K562 (cell line): ENCODE measurements around the gene CHST13. TPM values are rescaled to one million over a fixed set of nuclear protein-coding genes. Genes with fewer than 3 reads are reported as not detected.

ENCODE experiments used
- ATAC-seq: fragments of 200-7000 bp; cut with Tn5 transposase; 3 replicates; pipeline ENCODE4 v1.9.1; 2020; ENCODE audit warnings: moderate library complexity
- BruUV-seq: library from RNA; stranded (reverse); fragments of 400-500 nt; replicated peaks from 2 replicates; lab custom pipeline; 2021; lab: Mats Ljungman, UMichigan
- CTCF ChIA-PET: fragments of 300-600 bp; formaldehyde crosslinking; extraction: SDS; loops from one replicate; lab custom pipeline; 2021; ENCODE audit warnings: low intra/inter-chr PET ratio; lab: Yijun Ruan, JAX
- POLR2A ChIA-PET: fragments of 300-600, 350-650 bp; sonication (Branson Sonifier 250); formaldehyde crosslinking; extraction: SDS; loops from one replicate; lab custom pipeline; 2021; ENCODE audit warnings: antibody characterized with exemption, inconsistent platforms; lab: Yijun Ruan, JAX
- DNase-seq, 4 experiments: peaks; one replicate each; pipeline versions ENCODE4 v3.0.0 to v3.0.0-alpha.2; 2011 to 2018; ENCODE audit warnings: low spot score in 3 of 4, mixed read lengths in 3 of 4; ENCODE audit errors: extremely low read depth in 1 of 4
- FAIRE-seq: peaks from 2 replicates; lab custom pipeline; 2011; peaks lifted over from hg19 to GRCh38; lab: Jason Lieb, UNC
- H2AFZ ChIP-seq: 2 replicates; pipeline ENCODE4 v1.6.0; 2011; ENCODE audit warnings: low read depth, low read length, control low read depth, inconsistent platforms
- H3K27ac ChIP-seq: fragments of 200-600 bp; 3 replicates; pipeline ENCODE4 v1.8.0; 2011; ENCODE audit warnings: low read depth, mild to moderate bottlenecking, control low read depth, inconsistent platforms, low read length, moderate library complexity, mixed read lengths; ENCODE audit errors: extremely low read depth
- H3K27me3 ChIP-seq, 2 experiments: fragments of 300-600 bp in 1 of 2; 2 replicates in 1 of 2; 3 replicates in 1 of 2; pipeline versions ENCODE4 v1.6.0 to v1.8.0; 2011; ENCODE audit warnings: inconsistent platforms in 2 of 2, low read length in 2 of 2, mild to moderate bottlenecking in 1 of 2, mixed read lengths in 1 of 2, moderate library complexity in 1 of 2; ENCODE audit not compliant: control insufficient read depth in 2 of 2, insufficient read depth in 2 of 2
- H3K36me3 ChIP-seq: fragments of 300-600 bp; 3 replicates; pipeline ENCODE4 v1.8.0; 2011; ENCODE audit warnings: mild to moderate bottlenecking, low read length, inconsistent platforms; ENCODE audit not compliant: control insufficient read depth, insufficient read depth
- H3K4me1 ChIP-seq, 2 experiments: fragments of 200-600 bp in 1 of 2; replicated peaks in 1 of 2; 2 replicates in 1 of 2; 3 replicates in 1 of 2; pipeline versions ENCODE4 v1.5.1 to v1.8.0; 2011; ENCODE audit warnings: inconsistent platforms in 2 of 2, low read length in 2 of 2, mild to moderate bottlenecking in 1 of 2, mixed read lengths in 1 of 2, moderate library complexity in 1 of 2; ENCODE audit not compliant: control insufficient read depth in 2 of 2, insufficient read depth in 2 of 2
- H3K4me2 ChIP-seq: 2 replicates; pipeline ENCODE4 v1.6.1; 2011; ENCODE audit warnings: low read length, control low read depth, inconsistent platforms, mixed read lengths; ENCODE audit not compliant: insufficient read depth
- H3K4me3 ChIP-seq: fragments of 200-600 bp; sonication (generic), shearing (Covaris generic); 2 replicates; pipeline ENCODE4 v1.5.1; 2016; ENCODE audit warnings: control low read depth, inconsistent platforms
- H3K79me2 ChIP-seq: fragments of 200-600 bp; 3 replicates; pipeline ENCODE4 v1.8.0; 2011; ENCODE audit warnings: low read length, inconsistent platforms; ENCODE audit not compliant: control insufficient read depth, insufficient read depth
- H3K9ac ChIP-seq, 2 experiments: 2 replicates each; pipeline versions ENCODE4 v1.6.0 to v1.6.1; 2011; ENCODE audit warnings: low read depth in 2 of 2, low read length in 2 of 2, control low read depth in 1 of 2, inconsistent platforms in 1 of 2, mild to moderate bottlenecking in 1 of 2, mixed read lengths in 1 of 2; ENCODE audit not compliant: insufficient read depth in 1 of 2
- H3K9me1 ChIP-seq: one replicate; pipeline ENCODE4 v1.6.0; 2011; ENCODE audit warnings: inconsistent platforms, mild to moderate bottlenecking, low read length, moderate library complexity; ENCODE audit not compliant: control insufficient read depth, insufficient read depth
- H3K9me3 ChIP-seq: replicated peaks from 2 replicates; pipeline ENCODE4 v1.5.1; 2011; ENCODE audit warnings: low read depth, low read length, inconsistent platforms; ENCODE audit not compliant: control insufficient read depth, insufficient read depth
- H4K20me1 ChIP-seq: replicated peaks from 2 replicates; pipeline ENCODE4 v1.6.1; 2011; ENCODE audit warnings: low read length, inconsistent platforms, mixed read lengths; ENCODE audit not compliant: control insufficient read depth, insufficient read depth
- CBX5 ChIP-seq: IDR thresholded peaks from 2 replicates; pipeline ENCODE4 v1.6.1; 2014; ENCODE audit warnings: low read depth, borderline replicate concordance
- GTF2B ChIP-seq: IDR thresholded peaks from 2 replicates; pipeline ENCODE4 v1.6.1; 2011; ENCODE audit not compliant: insufficient read length; ENCODE audit errors: extremely low read depth
- KLF10 ChIP-seq: fragments of 250-450 bp; sonication (Bioruptor Pico); IDR thresholded peaks from 2 replicates; pipeline ENCODE4 v1.6.1; 2021; ENCODE audit warnings: matching md5 sums
- PHF21A ChIP-seq: fragments of 450-650 bp; IDR thresholded peaks from 2 replicates; pipeline ENCODE4 v1.6.1; 2017; ENCODE audit warnings: low read depth, borderline replicate concordance
- RUNX1 ChIP-seq: sonication (generic); IDR thresholded peaks from 2 replicates; pipeline ENCODE4 v1.6.1; 2016; ENCODE audit warnings: antibody characterized with exemption, low read depth
- SETDB1 ChIP-seq: IDR thresholded peaks from one replicate; pipeline ENCODE4 v1.6.1; 2012; ENCODE audit warnings: low read length, control low read depth, inconsistent platforms
- SLC30A9 ChIP-seq: fragments of 250-450 bp; sonication (Bioruptor Pico); IDR thresholded peaks from 2 replicates; pipeline ENCODE4 v1.8.0; 2022; ENCODE audit warnings: mild to moderate bottlenecking, moderate library complexity
- SMARCC2 ChIP-seq: fragments of 450-650 bp; IDR thresholded peaks from 2 replicates; pipeline ENCODE4 v1.6.1; 2017; ENCODE audit warnings: antibody characterized with exemption, moderate library complexity, mild to moderate bottlenecking, low read depth
- TOE1 ChIP-seq, 2 experiments: fragments of 450-650 bp in 1 of 2; sonication (generic) in 1 of 2; formaldehyde crosslinking in 1 of 2; IDR thresholded peaks; 2 replicates each; pipeline versions ENCODE4 v1.7.1 to v1.8.0; 2016 to 2022; ENCODE audit warnings: borderline replicate concordance in 2 of 2, mild to moderate bottlenecking in 2 of 2, antibody characterized with exemption in 1 of 2, inconsistent platforms in 1 of 2, low read depth in 1 of 2, missing genetic modification reagents in 1 of 2, moderate library complexity in 1 of 2
- ZBTB40 ChIP-seq, 2 experiments: fragments of 450-650 bp in 1 of 2; sonication (generic) in 1 of 2; formaldehyde crosslinking in 1 of 2; IDR thresholded peaks; 2 replicates each; pipeline versions ENCODE4 v1.7.1 to v1.9.0; 2016 to 2022; ENCODE audit warnings: inconsistent platforms in 1 of 2, mild to moderate bottlenecking in 1 of 2, missing genetic modification reagents in 1 of 2
- ZNF354B ChIP-seq: fragments of 250-450 bp; sonication (Bioruptor Pico); IDR thresholded peaks from 2 replicates; pipeline ENCODE4 v1.4.0; 2020
- WGBS: fragments of 100-300 bp; shearing (Covaris generic); methylation state at CpG from one replicate; pipeline ENCODE4 v1.1.6; 2016; ENCODE audit warnings: low coverage, mixed read lengths; ENCODE audit not compliant: insufficient coverage; ENCODE audit errors: missing lambda C conversion rate; 5-methylcytosine and 5-hydroxymethylcytosine counted together
- in situ Hi-C: fragments of 300-500 bp; cut with MboI; formaldehyde crosslinking; loops from 4 replicates; pipeline ENCODE4 v1.15.0; 2018; ENCODE audit warnings: inconsistent platforms, mixed read lengths
- intact Hi-C: fragments of 100-400 bp; cut with micrococcal nuclease; formaldehyde crosslinking; loops from 2 replicates; pipeline ENCODE4 v1.14.2; 2022
- polyA plus RNA-seq, 8 experiments: library from polyadenylated mRNA; depleted of rRNA in 4 of 8; stranded (reverse) in 5 of 8; unstranded in 3 of 8; fragments of >200 nt; fragmentation: Nextera tagmentation in 2 of 8; fragmentation: Illumina TruSeq in 1 of 8; extraction: Ambion mirVana in 2 of 8; extraction: Trizol in 1 of 8; gene quantifications; 2 replicates each; pipeline versions ENCODE4 v1.2.1 to v1.2.3, GENCODE V29; 2011 to 2014; ENCODE audit warnings: inconsistent platforms in 1 of 8, missing spikeins in 1 of 8
- total RNA-seq, 7 experiments: library from RNA; depleted of rRNA in 6 of 7; stranded (reverse); fragments of >200 nt in 6 of 7; fragmentation: Illumina TruSeq in 2 of 7; extraction: Trizol in 2 of 7; gene quantifications; 2 replicates each; pipeline versions ENCODE4 v1.2.1 to v1.2.3, GENCODE V29; 2011 to 2021; ENCODE audit warnings: low replicate concordance in 1 of 7

CHST13 gene
- total and polyA plus RNA-seq, 9 of the 15 experiments (the other 6 are each of a cell fraction or from before 2014, with no cell fraction given): not detected

- H3K4me3 ChIP-seq: no peak overlapping the region
- FAIRE-seq: no peak
- no peaks in the 10 kb centered on the region; the same call in 1 of the 2 replicates for H4K20me1 ChIP-seq
- TF ChIP-seq KLF10 (CRISPR knock-in tag) (no peak), SLC30A9 (no peak), RUNX1 (no peak), SETDB1 (no peak), TOE1 (IDR thresholded peaks at IDR 0.05; ENCODE audit: borderline replicate concordance) (no peak), TOE1 (CRISPR knock-in tag; IDR thresholded peaks at IDR 0.05; ENCODE audit: borderline replicate concordance, low read depth) (no peak), PHF21A (no peak), CBX5 (no peak), SMARCC2 (no peak), ZNF354B (CRISPR knock-in tag) (no peak), GTF2B (no peak), ZBTB40 (IDR thresholded peaks at IDR 0.05) (no peak), ZBTB40 (CRISPR knock-in tag; IDR thresholded peaks at IDR 0.05) (no peak)
- TF ChIP-seq, all 486 proteins: peak for 0
- WGBS: 3% methylated on average over 6 of the region's 7 CpGs
- Histone ChIP-seq H3K79me2 (no peaks in the 10 kb centered on the region), H3K4me1 (no peaks in the 10 kb centered on the region), H3K27me3 (peaks cover 0 to 23% of the 10 kb centered on the region in 2 experiments; a peak in 2 of 5 replicates), H3K9ac (no peak overlapping the region), H3K9me3 (no peaks in the 10 kb centered on the region), H3K4me2 (no peak overlapping the region), H3K36me3 (no peaks in the 10 kb centered on the region), H3K9me1 (no peaks in the 10 kb centered on the region), H2AFZ (no peak overlapping the region), H3K27ac (no peak overlapping the region)
- BruUV-seq: no TSS peak
- CTCF ChIA-PET: no interaction called here
- intact Hi-C loops: no loop called here
- POLR2A ChIA-PET: no interaction called here
- in situ Hi-C loops: no loop called here
- ATAC-seq (no peak), DNase-seq (no peak)
Measured at GRCh38 chr3:126500016-126500415, 23.9 kb upstream of the CHST13 start.
